Activated CD4-positive, alpha-beta T cell treated with anti-CD3 and anti-CD28 coated beads, Interleukin-2, Interleukin-6, amounts not matched to agents 100 ng/mL and 50 ng/mL, durations not matched to agents 16 hours and 8 hours (primary cell): ENCODE measurements around the gene FMN2.

Experiments used
- DNase-seq: peaks from one replicate; pipeline ENCODE4 v3.0.0-alpha.2; 2020

The FMN2 gene

DNA sequence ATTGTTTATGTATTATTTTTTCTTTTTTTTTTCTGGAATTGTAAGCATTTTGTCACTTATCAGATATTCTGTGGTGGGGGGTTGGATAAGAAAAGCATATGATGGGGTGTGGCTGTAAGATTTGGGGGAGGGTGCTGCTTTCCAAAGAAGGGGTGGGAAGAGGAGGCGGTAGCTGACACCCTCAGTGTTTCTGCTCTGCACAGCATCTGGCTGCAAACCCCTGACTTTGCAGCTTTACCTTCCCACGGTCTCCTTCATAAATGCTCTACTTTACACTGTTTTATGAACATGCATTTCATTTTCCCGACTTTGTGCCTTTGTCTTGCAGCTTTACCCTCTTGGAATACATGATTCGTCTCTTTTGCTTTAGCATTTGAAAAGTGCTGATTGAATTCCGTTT is 7.6 kb downstream of the FMN2 start:
- no peak for DNase-seq

DNA sequence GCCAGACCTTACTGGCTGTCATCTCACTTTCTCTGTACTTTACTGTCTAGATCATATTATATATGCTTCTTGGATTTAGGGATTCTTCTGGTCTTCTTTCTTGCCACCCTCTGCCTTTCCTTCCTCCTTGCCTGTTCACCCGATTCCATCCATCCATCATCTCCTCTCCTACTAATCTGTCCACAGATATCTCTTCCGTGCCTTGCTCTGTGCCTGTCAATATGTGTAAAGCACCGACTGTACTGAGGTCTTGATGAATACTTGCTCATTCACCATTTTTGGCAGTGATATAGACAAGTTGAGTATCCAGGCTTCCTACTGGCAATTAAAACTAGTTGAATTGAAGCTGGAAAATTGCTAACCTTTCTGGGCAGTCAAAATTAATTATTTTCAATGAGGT is 8.1 kb downstream of the FMN2 start:
- DNase-seq = no peak

DNA sequence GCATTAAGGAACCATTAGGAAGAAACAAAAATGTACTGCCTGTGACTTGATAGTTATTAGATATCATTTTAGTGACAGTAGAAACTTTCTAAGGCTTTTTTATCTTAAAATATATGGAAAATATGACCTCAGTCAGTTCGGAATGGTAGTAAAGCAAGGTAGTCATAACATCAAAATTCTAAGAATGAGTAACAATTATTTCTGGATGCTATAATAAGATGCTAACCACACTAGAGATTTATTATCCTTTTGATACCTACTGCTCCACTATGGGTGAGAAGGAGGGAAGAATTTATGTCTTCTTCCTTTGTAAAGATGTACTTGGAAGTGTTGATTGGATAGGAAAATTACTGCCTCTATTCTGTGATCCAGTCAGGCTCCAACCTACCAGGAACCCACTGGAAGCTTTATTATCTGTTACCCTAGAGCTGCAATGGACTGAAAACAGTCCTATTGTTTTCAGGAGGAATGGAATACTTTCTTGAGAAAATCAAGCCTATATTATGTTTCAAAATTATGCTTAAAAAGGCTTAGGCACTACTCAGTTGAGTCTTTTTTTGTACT is 8.8 kb downstream of the FMN2 start:
- no peak for DNase-seq

DNA sequence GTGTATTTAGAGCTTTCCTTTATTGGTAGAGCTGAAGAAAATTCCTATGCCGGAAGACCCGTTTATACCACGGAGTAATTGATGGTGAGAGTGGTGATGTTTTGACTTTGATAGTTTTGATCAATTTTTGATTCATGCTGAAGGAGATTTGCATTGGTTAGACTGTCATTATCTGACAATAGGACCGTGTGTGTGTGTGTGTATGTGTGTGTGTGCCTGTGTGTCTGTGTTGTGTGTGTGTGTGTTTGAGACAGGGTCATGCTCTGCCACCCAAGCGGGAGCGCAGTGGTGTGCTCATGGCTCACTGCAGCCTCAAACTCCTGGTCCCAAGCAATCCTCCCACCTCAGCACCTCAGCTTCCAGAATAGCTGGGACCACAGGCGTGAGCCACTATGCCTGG is 9.6 kb downstream of the FMN2 start:
- no peak for DNase-seq

DNA sequence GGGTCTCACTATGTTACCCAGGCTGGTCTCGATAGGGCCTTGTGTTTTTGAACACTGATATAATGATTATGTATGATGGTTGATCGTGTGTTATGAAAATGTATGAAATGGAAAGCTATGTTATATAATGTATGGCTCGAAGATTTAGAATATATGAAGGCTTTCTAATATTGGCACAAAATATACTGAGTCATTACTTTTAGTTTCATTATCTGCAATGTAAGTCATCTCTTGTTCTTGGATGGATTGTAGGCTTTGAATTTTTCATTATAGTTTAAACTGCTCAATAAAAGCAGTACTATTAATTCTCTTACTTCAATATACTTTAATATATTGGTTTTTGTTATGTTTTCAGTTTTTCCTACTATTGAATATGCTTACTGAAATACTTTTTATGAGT is 10.1 kb downstream of the FMN2 start:
- no peak for DNase-seq

DNA sequence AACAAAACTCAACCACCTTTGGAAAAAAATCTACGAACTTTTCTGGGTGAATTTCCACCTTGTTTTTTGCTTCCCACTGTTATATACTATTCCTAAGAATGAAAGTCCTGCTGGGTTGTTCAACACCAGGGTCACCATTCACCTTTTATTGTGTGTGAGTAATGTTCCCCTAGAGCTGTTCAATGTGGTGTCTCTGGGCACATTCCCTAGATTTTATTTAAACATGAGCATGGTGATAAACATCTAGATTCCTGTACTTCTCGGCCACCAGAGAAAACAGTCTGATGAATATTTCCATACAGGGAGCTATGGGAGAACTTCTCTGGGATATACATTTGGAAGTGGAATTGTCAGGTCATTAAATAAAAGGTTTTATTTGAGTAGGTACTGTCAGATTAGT is 13.0 kb downstream of the FMN2 start:
- no peak for DNase-seq

DNA sequence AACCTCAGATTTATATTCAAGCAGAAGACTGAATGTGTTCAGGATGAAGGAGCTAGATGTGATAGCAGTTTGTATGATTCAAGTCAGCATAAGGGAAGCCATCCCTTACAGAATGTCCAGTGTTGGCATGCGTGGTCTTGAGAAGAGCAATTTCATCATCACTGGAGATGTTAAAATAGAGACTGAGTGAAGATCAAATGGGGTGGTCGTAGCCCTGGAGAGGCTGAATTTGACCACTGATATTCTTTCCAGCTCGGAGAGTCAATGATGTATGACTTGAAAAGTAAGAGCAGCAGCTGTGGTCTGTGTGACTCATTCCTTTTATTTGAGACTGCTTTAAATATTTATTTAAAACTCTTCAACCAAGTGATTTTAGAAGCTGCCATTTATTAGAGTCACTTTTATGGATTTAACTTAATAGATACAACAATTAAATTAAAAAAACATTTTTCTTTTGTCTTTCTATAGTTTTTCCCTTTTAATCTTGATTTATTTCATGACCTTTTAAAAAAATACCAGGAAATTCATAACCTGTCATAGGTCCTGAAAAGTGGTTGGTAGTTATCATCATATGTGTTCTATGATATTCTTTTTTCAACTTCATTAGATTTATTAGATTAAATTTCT is 15.5 kb downstream of the FMN2 start:
- DNase-seq = no peak

DNA sequence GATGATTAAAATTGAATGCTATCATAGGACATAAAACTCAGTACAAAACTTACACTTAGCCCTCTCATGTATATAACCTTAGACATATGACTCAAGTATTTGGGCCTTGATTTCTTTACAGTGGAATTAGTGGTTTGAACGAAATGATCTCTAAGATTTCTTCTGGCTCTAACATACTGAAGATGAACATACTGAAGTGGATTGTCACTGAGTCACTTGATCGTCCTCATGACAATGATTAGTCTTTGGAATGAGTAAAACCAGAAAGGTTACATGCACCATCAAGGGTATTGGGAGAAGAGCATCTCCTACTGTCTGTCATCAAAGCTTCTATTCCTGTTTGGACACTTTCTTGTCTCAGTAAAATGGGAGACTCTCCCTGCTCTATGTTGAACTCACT is 17.4 kb downstream of the FMN2 start:
- DNase-seq = no peak

DNA sequence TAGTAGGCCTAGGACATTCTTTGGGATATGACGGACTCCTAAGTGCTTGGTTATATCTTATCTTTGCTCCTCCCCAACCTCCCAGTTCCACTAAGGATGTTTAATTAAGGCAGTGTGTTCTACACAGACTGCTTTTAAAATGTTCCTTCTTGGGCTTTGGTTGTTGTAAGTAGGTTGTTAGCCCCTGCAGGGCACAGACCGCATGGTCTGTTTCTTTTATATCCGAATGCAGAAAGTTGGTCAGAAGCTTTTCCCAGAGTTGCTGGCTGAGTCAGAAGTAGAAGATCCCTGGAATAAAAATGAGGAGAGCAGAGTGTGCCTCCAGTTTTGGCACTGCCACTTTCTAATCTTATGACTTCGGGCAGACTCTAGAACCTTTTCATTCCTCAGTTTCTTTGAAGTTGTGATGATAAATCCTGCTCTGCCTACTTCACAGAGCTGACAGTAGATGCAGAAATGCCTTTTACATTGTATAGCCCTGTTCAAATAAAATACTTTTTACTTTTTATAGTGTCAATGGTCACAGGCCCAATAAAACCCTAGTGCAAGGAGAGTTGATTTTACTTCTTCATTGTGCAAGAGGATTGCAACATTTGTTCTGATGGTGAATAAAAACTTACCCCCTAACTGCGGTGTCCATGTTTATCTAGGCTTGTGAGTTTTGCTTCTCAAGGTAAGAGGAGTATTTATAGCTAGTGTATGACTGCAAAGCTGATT is 18.4 kb downstream of the FMN2 start:
- DNase-seq = no peak

DNA sequence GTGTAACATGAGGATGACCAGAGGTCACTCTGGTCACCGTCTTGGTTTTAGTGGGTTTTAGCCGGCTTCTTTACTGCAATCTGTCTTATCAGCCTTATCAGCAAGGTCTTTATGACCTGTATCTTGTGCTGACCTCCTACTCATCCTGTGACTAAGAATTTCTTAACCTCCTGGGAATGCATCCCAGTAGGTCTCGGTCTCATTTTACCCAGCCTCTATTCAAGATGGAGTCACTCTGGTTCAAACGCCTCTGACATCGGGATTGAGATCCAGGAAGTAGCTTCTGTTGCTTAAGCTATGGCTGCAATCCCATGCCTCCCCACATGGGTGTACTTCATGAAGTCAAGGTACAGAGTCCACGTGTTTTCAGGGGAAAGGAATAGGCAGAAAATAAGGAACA is 19.9 kb downstream of the FMN2 start:
- no peak for DNase-seq

DNA sequence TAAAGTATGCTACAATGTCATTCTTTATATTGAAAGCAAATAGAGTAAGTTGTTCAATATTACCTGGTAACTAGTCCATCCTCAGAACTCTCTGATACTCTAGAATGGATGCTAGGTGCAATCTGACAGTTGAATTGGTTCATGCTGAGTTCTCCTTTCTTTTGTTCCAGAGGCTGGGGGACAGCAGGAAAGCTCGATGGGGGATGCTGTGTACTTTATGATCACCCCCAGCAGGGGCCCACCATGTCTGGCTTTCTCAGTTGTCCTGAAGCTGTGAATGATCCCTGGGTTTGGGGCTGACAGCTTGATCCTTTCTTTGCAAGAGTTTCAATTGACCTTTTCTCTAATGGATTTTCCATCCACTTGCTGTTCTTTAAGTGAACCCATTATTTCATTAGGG is 22.5 kb downstream of the FMN2 start:
- DNase-seq = no peak

DNA sequence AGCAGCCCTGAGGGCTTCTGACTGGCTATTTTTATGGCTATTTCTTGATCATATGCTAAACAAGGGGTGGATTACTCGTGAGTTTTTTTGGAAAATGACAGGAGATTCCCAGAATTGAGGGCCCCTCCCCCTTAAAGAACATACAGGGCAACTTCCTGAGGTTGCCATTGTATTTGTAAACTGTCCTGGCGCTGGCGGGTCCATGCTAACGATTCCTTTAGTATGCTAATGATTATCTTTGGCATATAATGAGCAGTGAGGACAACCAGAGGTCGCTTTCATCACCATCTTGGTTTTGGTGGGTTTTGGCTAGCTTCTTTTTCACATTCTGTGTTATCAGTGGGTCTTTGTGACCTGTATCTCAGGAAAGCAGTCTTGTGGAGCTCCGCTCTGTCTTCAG is 24.1 kb downstream of the FMN2 start:
- DNase-seq = no peak

DNA sequence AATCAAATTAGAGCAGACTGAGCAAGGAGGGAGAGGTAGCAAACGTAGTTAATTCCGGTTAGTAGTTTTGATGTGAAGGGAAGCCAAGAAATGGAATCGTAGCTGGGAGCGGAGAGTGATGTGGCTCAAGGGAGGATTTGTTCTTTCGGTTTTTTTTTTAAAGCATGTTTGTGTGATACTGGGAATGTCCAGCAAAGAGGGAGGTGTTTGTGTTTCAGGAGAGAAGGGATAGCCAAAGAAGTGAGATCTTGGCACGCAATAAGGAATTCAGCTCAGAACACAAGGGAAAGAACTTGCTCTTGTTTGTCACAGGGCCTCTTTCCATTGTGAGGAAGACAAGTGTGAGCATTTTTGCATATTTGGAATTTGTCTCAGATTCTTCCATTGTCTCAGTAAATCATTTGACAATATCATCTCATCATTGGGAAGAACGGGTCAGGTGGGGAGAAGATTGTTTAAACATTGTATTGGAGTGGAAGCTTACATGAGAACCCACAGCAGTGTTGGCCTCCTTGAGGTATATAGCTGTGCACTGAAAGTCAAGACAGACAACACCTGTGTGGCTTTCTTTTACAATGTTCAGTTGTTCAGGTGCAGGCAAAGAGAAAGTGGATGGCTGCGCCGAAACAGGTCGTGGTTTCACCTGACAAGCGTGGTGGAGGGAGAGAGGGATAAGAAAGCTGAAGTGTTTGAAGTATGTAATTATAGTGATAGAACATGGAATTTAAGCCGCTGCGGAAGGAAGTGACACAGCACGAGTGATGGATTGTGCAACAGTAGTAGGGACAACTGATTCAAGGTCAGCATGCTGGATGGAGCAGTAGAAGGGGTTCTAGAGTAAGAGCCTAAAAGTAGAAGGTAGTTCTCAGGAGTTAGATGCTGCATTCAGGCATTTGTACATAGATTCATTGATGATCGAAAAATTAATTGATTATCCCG is 25.4 kb downstream of the FMN2 start:
- no peak for DNase-seq

DNA sequence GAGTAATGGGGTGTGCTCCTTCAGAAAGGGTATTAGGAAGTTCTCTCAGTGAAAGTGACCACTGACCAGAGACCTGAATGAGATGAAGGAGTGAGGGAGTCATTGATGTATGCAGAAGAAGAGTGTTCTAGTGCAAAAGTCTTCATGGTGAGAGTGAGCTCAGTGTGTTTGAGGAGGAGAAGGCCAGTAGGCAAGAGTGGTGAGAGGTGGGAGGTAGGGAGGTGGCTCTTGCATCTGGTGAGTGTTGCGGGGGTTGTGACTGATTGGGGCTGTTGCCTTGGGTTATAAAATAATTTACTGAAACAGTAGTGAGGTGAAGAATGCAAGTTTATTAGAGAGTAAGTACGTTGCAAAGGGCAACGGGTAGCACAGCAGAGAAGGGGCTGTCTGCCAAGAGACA is 26.2 kb downstream of the FMN2 start:
- DNase-seq = no peak

DNA sequence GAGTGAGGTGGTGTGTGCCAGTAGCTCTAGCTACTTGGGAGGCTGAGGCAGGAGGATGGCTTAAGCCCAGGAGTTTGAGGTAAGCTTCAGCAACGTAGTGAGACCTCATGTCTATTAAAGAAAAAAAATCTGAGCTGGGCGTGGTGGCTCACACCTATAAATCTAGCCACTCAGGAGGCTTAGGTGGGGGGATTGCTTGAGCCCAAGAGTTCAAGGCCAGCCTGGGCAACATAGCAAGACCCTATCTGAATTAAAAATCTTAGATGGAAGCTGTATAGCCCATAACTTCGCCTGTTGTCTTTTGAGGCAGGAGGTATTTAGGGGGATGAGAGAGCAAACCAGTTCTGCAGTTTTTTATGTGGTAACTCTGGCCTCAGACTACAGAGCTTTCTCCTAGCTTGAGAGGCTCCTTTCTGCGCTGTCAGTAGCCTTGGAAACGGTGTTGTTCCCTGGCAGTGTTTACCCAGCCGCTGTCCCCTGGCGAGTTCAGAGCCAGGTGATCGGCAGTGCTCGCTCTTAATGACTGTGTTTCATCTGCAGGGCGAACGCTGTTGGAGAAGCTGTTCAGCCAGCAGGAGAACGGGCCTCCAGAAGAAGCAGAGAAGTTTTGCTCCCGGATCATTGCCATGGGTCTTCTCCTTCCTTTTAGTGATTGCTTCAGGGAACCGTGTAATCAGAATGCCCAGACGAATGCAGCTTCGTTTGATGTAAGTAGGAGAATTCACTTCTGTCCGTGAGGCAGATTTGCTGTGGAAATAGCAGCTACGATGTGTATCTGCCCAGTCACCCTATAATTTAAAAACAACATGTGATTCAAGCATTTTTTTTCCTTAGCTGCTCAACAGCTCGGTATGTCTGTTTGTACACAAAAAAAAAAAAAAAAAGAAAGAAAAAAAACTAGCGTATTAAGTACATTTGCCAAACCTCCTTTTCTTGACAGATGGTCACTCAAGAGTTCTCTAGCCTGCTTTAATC is 31.2 kb downstream of the FMN2 start:
- no peak for DNase-seq

DNA sequence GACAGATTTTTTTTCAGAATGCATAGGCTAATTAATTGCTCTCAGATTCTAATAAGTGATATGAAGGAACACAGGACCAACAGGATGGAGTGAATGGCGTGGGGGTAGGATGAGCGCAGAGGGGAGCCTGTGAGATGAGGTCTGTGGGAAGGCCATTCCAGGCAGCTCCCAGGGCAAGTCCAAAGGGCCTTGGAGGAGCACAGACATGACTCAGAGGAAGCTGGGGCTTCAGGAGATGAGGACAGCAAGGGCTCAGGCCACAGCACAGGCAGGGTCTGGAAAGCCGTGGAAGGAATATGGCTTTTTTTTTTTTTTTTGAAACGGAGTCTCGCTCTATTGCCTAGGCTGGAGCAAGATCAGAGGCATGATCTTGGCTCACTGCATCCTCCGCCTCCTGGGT is 35.1 kb downstream of the FMN2 start:
- no peak for DNase-seq

DNA sequence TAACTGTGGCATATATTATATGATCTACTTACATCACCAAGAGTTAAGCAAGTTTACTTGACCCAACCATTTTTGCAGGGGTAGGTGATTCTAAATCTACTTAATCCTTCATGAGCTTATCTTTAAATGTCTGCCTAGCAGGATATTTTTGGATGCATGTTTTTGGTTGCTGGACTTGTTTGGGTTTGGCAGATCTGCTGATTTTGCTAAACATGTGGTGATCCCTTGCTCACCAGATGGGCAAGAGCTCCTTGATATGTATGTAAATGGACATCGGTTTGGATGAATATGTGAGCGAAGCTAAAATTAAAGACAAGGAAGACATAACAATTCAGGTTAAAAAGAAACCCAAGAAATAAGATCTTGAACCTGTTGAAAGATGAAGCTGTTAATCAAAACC is 36.7 kb downstream of the FMN2 start:
- no peak for DNase-seq

DNA sequence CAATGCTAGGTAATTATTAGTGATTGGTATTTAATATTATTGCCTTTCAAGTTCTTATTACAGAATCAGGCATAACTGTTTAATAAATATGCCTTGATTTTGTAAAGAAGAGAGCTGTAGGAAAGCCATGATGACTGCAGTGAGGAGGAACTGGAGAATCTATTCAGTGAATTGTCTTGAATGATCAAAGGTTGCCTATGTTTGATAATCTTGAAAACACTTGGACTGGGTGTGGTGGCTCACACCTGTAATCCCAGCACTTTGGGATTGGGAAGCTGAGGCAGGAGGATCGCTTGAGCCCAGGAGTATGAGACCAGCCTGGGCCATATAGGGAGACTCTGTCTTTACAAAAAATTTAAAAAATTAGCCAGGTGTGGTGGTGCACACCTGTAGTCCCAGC is 42.4 kb downstream of the FMN2 start:
- DNase-seq = no peak

DNA sequence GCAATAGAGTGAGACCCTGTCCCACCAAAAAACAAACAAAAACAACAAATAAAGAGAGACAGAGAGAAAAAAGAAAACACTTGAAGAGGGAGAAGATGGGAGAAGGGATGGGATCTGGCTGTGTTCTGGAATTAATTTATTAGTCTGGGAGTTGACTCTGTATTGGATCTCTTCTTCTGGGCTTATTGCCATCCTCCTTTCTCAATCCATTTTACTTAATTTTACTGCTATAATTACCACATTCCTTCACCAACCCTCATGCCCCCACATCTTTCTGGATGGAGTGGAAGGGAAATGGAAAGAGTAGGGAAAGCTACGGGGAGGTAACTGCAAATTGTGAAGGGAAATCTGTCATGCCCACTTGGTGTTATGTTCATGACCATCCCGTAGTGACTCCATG is 42.9 kb downstream of the FMN2 start:
- DNase-seq = no peak

DNA sequence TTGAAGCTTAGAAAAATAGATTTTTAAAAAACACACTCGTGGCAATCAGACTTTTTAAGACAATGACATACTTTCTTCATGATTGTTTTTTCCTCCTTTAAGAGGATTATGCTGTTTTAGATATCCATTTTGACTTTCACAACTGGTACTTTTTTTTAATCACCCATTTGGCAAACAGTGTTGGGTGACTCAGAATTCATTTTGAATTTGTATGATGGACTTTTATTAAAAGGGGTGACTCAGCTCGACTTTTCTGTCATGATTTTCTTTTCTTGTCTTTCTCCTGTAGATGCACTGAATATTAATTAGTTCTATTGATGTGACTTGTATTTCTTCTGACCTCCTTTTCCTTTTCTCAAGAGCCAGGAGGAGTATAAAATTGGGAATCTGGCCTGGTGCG is 44.7 kb downstream of the FMN2 start:
- no peak for DNase-seq

DNA sequence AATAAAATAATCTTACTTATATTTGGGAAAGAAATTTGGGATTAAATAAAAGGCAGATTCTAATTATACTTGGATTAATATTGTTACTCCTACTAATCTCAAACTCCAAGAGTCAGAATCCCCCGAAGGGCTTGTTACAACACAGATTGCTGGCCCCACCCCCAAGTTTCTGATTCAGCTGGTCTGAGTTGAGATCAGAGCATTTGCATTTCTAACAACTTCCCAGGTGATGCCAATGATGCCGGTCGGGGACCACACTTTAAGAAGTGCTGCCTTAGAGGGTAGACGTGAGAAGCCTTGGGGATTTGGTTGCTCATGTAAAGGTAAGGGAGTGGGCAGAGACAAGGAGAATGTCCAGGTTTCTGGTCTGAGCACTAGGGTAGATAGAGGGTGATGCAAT is 47.2 kb downstream of the FMN2 start:
- DNase-seq = no peak

DNA sequence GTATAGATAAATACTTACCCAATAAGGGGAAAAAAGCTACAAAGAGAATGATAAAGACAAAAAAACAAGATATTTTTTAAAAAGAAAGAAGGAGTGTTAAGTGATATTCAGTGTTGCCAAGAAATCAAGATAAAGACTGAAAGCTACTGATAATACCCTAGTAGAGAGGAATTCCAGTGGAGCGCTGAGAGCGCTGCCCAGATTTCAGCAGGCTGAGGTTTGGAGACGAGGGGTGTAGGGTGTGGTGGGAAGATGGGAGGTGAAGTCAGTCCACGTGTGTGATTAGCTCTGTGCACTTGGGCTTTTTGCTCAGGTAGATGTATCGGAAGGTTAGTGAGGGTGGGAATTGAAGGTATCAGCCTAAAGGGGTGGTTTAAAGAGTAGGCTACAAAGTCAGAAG is 47.8 kb downstream of the FMN2 start:
- no peak for DNase-seq

DNA sequence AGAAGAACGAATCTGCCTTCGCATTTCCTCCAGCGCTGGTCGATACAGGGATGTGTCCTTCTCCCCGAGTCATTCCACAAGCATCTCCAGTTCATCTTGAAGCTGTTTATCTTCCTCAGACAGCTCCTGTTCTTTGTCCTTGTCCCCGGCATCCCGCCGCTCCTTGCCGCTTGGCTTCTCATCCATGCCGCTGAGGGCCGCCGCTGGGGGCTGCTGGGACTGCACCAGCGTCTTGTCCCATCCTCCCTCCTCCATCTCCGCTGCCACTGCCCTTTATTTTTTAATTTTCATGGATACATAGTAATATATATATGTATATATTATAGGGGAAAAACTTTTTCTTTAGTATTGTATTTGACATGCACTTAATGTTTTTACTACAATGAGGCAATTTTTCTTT is 53.4 kb downstream of the FMN2 start:
- no peak for DNase-seq
